Hepatocyte (in vitro differentiated cells): ENCODE measurements around the gene CYB5R2. TPM values are rescaled to one million over a fixed set of nuclear protein-coding genes. Genes with fewer than 3 reads are reported as not detected.

Source experiments
- DNase-seq: peaks from one replicate; pipeline ENCODE4 v3.0.0-alpha.2; 2016; ENCODE audit warnings: low spot score
- H2AFZ ChIP-seq: fragments of 200-600 bp; sonication (generic); 2 replicates; pipeline ENCODE4 v1.6.0; 2016; ENCODE audit warnings: antibody characterized with exemption, mild to moderate bottlenecking
- H3K27ac ChIP-seq: fragments of 200-600 bp; sonication (generic); 2 replicates; pipeline ENCODE4 v1.5.1; 2016; ENCODE audit warnings: mild to moderate bottlenecking
- H3K27me3 ChIP-seq: fragments of 200-600 bp; sonication (generic); 2 replicates; pipeline ENCODE4 v1.6.1; 2016
- H3K36me3 ChIP-seq: fragments of 200-600 bp; sonication (generic); replicated peaks from 2 replicates; pipeline ENCODE4 v1.5.1; 2016; ENCODE audit warnings: low read depth; ENCODE audit not compliant: insufficient read depth
- H3K4me1 ChIP-seq: fragments of 200-600 bp; sonication (generic); 2 replicates; pipeline ENCODE4 v1.5.1; 2016; ENCODE audit warnings: mild to moderate bottlenecking, moderate library complexity; ENCODE audit not compliant: insufficient read depth
- H3K4me2 ChIP-seq: fragments of 200-600 bp; sonication (generic); 2 replicates; pipeline ENCODE4 v1.6.0; 2016
- H3K4me3 ChIP-seq: fragments of 200-600 bp; sonication (generic); 2 replicates; pipeline ENCODE4 v1.5.1; 2016; ENCODE audit warnings: mild to moderate bottlenecking
- H3K79me2 ChIP-seq: fragments of 200-600 bp; sonication (generic); 2 replicates; pipeline ENCODE4 v1.6.0; 2017; ENCODE audit warnings: mild to moderate bottlenecking
- H3K9me2 ChIP-seq: fragments of 200-600 bp; sonication (generic); replicated peaks from 2 replicates; pipeline ENCODE4 v1.6.0; 2017; ENCODE audit warnings: mild to moderate bottlenecking; ENCODE audit not compliant: insufficient read depth
- H3K9me3 ChIP-seq: fragments of 200-600 bp; sonication (generic); 2 replicates; pipeline ENCODE4 v1.5.1; 2016; ENCODE audit warnings: low read depth, mild to moderate bottlenecking
- H4K20me1 ChIP-seq: fragments of 200-600 bp; sonication (generic); 2 replicates; pipeline ENCODE4 v1.6.0; 2016; ENCODE audit warnings: mild to moderate bottlenecking; ENCODE audit not compliant: insufficient read depth, poor library complexity, severe bottlenecking
- CTCF ChIP-seq: fragments of 200-600 bp; sonication (generic); IDR thresholded peaks from 2 replicates; pipeline ENCODE4 v1.5.1; 2016; ENCODE audit warnings: antibody characterized with exemption, mild to moderate bottlenecking; ENCODE audit not compliant: poor library complexity
- EZH2 ChIP-seq: fragments of 200-600 bp; sonication (generic); IDR thresholded peaks from 2 replicates; pipeline ENCODE4 v1.6.1; 2016; ENCODE audit warnings: antibody characterized with exemption, mild to moderate bottlenecking, borderline replicate concordance
- EZH2phosphoT487 ChIP-seq: fragments of 200-600 bp; sonication (generic); IDR thresholded peaks from one replicate; pipeline ENCODE4 v1.6.1; 2018; ENCODE audit warnings: antibody characterized with exemption, mild to moderate bottlenecking, low read depth, moderate library complexity; ENCODE audit not compliant: unreplicated experiment, severe bottlenecking
- WGBS: methylation state at CpG from one replicate; pipeline ENCODE4 v1.1.6; 2016; ENCODE audit warnings: low lambda C conversion rate; ENCODE audit errors: missing lambda C conversion rate; 5-methylcytosine and 5-hydroxymethylcytosine counted together
- polyA plus RNA-seq: library from polyadenylated mRNA; unstranded; fragments of >200 nt; fragmentation: Nextera tagmentation; extraction: Ambion mirVana; gene quantifications from 2 replicates; pipeline ENCODE4 v1.2.1, GENCODE V29; 2016
- total RNA-seq: library from RNA; depleted of rRNA; stranded (reverse); fragments of >200 nt; gene quantifications from 2 replicates; pipeline ENCODE4 v1.2.3, GENCODE V29; 2014

CYB5R2 gene
- total and polyA plus RNA-seq, 2 experiments from 2014 or later = 19.9 to 38.5 TPM

- H3K27ac ChIP-seq = no peak overlapping the region
- H3K4me3 ChIP-seq = no peak overlapping the region
- WGBS = 97% methylated on average over 9 of the region's 9 CpGs
- H3K79me2 ChIP-seq = no peaks in the 10 kb centered on the region
- no peaks in the 10 kb centered on the region for H3K9me3 ChIP-seq
- H3K4me2 ChIP-seq = no peak overlapping the region
- H2AFZ ChIP-seq = no peak overlapping the region
- no peaks in the 10 kb centered on the region for H4K20me1 ChIP-seq
- no peaks in the 10 kb centered on the region for H3K27me3 ChIP-seq
- H3K36me3 ChIP-seq = no peaks in the 10 kb centered on the region
- no peaks in the 10 kb centered on the region for H3K4me1 ChIP-seq
- TF ChIP-seq CTCF = no peak
- H3K9me2 ChIP-seq = no peaks in the 10 kb centered on the region
- DNase-seq = no peak
Observed at GRCh38 chr11:7651700-7652099, 21.6 kb downstream of the CYB5R2 start.

- Histone ChIP-seq H3K27ac (no peak overlapping the region), H3K36me3 (no peaks in the 10 kb centered on the region), H3K4me3 (no peak overlapping the region), H3K4me1 (no peaks in the 10 kb centered on the region), H3K9me2 (no peaks in the 10 kb centered on the region), H4K20me1 (no peaks in the 10 kb centered on the region), H3K27me3 (no peaks in the 10 kb centered on the region), H3K4me2 (no peak overlapping the region), H2AFZ (no peak overlapping the region), H3K9me3 (no peaks in the 10 kb centered on the region), H3K79me2 (no peaks in the 10 kb centered on the region)
- WGBS = 83% methylated on average over 5 of the region's 5 CpGs
- TF ChIP-seq EZH2phosphoT487 (no peak), EZH2 (no peak), CTCF (no peak)
- no peak for DNase-seq
Observed at GRCh38 chr11:7651140-7651551, 22.2 kb downstream of the CYB5R2 start.

DNA sequence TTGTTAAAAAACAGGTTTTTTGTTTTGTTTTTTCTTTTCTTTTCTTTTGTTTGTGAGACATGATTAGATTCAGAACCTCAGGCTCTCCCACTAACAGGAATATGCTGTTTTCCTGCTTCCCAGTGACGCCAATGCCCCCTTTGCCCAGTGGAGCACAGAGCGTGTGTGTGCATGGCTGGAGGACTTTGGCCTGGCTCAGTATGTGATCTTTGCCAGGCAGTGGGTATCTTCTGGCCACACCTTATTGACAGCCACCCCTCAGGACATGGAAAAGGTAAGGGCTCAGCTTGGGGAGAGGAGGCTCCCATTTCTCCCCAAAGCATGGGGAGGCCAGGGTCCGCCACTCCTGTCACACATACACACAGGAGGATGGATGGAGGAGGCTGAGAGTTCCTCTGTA lies 25.0 kb downstream of the CYB5R2 start:
- TF ChIP-seq EZH2phosphoT487 = no peak
- no peak for TF ChIP-seq EZH2
- TF ChIP-seq CTCF = no peak
- no peaks in the 10 kb centered on the region for H3K27me3 ChIP-seq
- WGBS = 97% methylated on average over 3 of the region's 3 CpGs
- no peaks in the 10 kb centered on the region for H3K9me3 ChIP-seq
- H3K9me2 ChIP-seq = no peaks in the 10 kb centered on the region
- H3K36me3 ChIP-seq = no peaks in the 10 kb centered on the region
- no peaks in the 10 kb centered on the region for H3K79me2 ChIP-seq
- no peak overlapping the region for H3K4me2 ChIP-seq
- H4K20me1 ChIP-seq = no peaks in the 10 kb centered on the region
- no peak overlapping the region for H2AFZ ChIP-seq
- H3K4me1 ChIP-seq = no peaks in the 10 kb centered on the region
- no peak overlapping the region for H3K27ac ChIP-seq
- no peak for DNase-seq
- no peak overlapping the region for H3K4me3 ChIP-seq

DNA sequence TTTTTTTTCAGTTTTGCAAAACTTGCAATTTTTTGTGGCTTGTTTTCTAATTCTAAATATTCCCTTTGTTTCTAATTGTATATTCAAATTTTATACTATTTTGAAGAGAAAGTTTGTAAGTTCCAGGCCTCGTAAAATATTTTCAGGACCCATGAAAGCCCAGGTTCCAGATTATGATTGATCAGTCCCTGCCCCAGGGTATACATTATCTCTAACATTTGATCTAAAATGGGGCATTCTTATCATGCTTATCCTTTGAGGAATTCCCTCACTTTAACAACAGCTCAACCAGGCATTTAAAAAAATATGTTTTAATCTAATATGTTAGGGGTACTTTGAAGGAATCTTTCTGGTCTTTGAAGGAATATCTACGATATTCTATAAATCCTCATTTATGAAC lies 26.4 kb downstream of the CYB5R2 start:
- no peaks in the 10 kb centered on the region for H3K27me3 ChIP-seq
- 92% methylated on average over 2 of the region's 2 CpGs for WGBS

More for the DNA sequence above, 26.4 kb downstream of the CYB5R2 start:
- H3K4me2 ChIP-seq = no peak overlapping the region
- H3K79me2 ChIP-seq = no peaks in the 10 kb centered on the region
- no peak overlapping the region for H3K27ac ChIP-seq
- no peaks in the 10 kb centered on the region for H3K9me3 ChIP-seq
- no peaks in the 10 kb centered on the region for H3K9me2 ChIP-seq
- H3K4me3 ChIP-seq = no peak overlapping the region
- DNase-seq = no peak
- H3K36me3 ChIP-seq = no peaks in the 10 kb centered on the region
- no peaks in the 10 kb centered on the region for H3K4me1 ChIP-seq
- H2AFZ ChIP-seq = no peak overlapping the region
- no peaks in the 10 kb centered on the region for H4K20me1 ChIP-seq
- no peak for TF ChIP-seq EZH2phosphoT487
- TF ChIP-seq EZH2 = no peak
- no peak for TF ChIP-seq CTCF
